Thoracic aorta (tissue), 2 donors: ENCODE results near the gene IBTK. TPM values are rescaled to one million over a fixed set of nuclear protein-coding genes. Genes with fewer than 3 reads are reported as not detected.

Experiments used
- ATAC-seq: fragments of 150-250 bp; one replicate; pipeline ENCODE4 v1.8.0; 2017; ENCODE audit warnings: low read depth; ENCODE audit not compliant: insufficient number of reproducible peaks, low FRiP score
- DNase-seq: peaks from one replicate; pipeline ENCODE4 v3.0.0-alpha.2; 2020; ENCODE audit warnings: low spot score
- H3K27ac ChIP-seq, 2 donors: fragments of 200-600 bp; sonication (generic); 1 replicate in 1 of 2; 2 replicates in 1 of 2; pipeline ENCODE4 v1.5.1; 2016; ENCODE audit warnings: mild to moderate bottlenecking in 2 of 2, moderate library complexity in 2 of 2
- H3K27me3 ChIP-seq: fragments of 200-600 bp; sonication (generic); replicated peaks from 2 replicates; pipeline ENCODE4 v1.6.0; 2016; ENCODE audit warnings: mild to moderate bottlenecking; ENCODE audit not compliant: insufficient read depth
- H3K36me3 ChIP-seq: fragments of 200-600 bp; sonication (generic); one replicate; pipeline ENCODE4 v1.5.1; 2016
- H3K4me1 ChIP-seq, 2 donors: fragments of 200-600 bp; sonication (generic); 1 replicate in 1 of 2; 2 replicates in 1 of 2; pipeline versions ENCODE4 v1.5.1 to v1.6.0; 2016; ENCODE audit warnings: low read depth in 2 of 2, mild to moderate bottlenecking in 1 of 2; ENCODE audit not compliant: control insufficient read depth in 1 of 2
- H3K4me3 ChIP-seq: fragments of 200-600 bp; sonication (generic); 2 replicates; pipeline ENCODE4 v1.5.1; 2016; ENCODE audit warnings: mild to moderate bottlenecking
- H3K9me3 ChIP-seq: fragments of 200-600 bp; sonication (generic); 2 replicates; pipeline ENCODE4 v1.5.1; 2016
- total RNA-seq, 2 donors: library from RNA; depleted of rRNA; stranded (reverse); fragments of >200 nt; gene quantifications; one replicate each; pipeline versions ENCODE4 v1.1.0 to v1.2.3, GENCODE V29; 2016
- TF ChIP-seq, protein P1 (sequence below): fragments of 200-600 bp; sonication (generic); IDR thresholded peaks from one replicate; pipeline ENCODE4 v1.5.1; 2019; ENCODE audit warnings: antibody characterized with exemption

IBTK gene
- total RNA-seq, 2 donors from 2014 or later, result 18.1 to 36.8 TPM

DNA sequence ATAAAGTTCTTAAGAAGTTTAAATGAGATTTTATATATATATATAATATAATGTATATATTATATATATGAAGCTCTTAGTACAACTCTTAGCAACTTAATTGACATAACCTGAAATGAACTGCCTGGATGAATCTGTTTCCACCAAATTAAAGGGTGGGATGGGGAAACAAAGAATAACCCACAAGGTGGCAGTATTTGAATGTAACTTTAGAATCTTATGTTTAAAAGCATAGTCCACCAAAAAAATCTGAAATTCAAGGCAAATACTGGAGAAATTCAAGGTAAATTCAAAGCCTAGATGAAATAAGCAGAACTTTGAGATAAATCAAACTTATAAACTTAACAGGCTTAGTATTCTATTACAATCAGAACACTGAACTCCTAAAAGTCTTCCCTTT, 4.4 kb upstream of the IBTK start:
- TF ChIP-seq, protein P1, sequence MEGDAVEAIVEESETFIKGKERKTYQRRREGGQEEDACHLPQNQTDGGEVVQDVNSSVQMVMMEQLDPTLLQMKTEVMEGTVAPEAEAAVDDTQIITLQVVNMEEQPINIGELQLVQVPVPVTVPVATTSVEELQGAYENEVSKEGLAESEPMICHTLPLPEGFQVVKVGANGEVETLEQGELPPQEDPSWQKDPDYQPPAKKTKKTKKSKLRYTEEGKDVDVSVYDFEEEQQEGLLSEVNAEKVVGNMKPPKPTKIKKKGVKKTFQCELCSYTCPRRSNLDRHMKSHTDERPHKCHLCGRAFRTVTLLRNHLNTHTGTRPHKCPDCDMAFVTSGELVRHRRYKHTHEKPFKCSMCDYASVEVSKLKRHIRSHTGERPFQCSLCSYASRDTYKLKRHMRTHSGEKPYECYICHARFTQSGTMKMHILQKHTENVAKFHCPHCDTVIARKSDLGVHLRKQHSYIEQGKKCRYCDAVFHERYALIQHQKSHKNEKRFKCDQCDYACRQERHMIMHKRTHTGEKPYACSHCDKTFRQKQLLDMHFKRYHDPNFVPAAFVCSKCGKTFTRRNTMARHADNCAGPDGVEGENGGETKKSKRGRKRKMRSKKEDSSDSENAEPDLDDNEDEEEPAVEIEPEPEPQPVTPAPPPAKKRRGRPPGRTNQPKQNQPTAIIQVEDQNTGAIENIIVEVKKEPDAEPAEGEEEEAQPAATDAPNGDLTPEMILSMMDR, result peak; percentile 45

DNA sequence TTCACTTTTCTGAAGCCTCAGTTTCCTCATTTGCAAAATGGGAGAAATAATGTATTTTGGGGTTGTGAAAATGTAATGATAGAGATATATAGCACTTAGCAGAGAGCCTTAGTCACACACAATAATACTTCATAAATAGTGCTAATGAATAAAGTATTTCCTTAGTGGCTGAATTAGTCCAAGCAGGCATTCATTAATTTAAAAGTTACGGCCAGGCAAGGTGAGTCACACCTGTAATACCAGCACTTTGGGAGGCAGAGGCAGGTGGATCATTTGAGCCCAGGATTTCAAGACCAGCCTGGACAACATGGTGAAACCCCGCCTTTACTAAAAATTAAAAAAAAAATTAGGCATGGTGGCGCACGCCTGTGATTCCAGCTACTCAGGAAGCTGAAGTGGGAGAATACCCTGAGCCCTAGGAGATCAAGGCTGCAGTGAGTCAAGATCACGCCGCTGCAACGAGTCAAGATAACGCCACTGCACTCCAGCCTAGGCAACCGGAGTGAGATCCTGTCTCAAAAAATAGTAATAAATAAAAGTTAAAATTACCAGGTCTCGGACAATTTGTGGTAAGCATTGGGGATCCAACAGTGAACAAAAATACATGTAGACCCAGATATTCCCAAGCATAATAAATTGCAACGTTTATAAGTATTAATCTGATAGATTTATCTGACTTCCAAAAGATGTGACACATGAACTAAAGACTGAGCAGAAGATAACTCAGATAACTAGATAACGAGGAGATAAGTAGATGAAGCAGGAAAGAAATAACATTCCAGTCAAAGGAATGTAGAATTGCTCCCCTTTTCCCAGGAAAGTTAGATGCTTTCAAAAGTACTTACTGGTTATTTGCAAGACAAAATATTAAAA, 2.1 kb upstream of the IBTK start:
- Histone ChIP-seq H3K27ac (no peak overlapping the region), H3K36me3 (no peaks in the 10 kb centered on the region)
- no peak for ATAC-seq

More for the DNA sequence above, 4.4 kb upstream of the IBTK start:
- no peaks in the 10 kb centered on the region for H3K9me3 ChIP-seq
- DNase-seq, result no peak
- no peaks in the 10 kb centered on the region for H3K36me3 ChIP-seq
- ATAC-seq, result no peak
- no peak overlapping the region for H3K27ac ChIP-seq
- H3K4me3 ChIP-seq, result no peak overlapping the region
- H3K4me1 ChIP-seq, result peaks cover 6 to 8% of the 10 kb centered on the region in 2 donors
- H3K27me3 ChIP-seq, result no peaks in the 10 kb centered on the region

DNA sequence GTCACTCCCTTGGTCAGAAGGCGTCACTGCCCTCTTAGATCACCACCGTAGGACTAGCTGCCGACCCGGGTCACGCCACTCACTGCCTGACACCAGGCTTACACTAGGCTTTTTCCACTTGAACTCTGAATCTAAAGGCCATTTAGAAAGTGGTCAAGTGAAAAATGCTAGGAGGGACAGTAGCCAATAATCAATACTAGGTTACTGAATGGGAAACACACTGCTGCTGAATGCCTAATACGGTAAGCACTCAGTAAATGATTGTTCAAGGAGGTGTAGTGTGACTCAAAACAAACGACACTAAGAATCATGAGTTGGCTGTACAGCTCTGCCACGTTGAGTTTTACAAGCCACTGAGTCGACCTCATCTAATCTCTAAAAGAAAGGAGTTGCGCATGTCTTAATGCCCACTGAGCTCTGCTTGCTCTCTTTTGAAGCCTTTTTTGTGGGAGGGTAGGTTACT, 760 bp upstream of the IBTK start:
- TF ChIP-seq, protein P1, result no peak
- peak; percentile 44 for ATAC-seq

More for the DNA sequence above, 2.1 kb upstream of the IBTK start:
- H3K9me3 ChIP-seq, result no peaks in the 10 kb centered on the region
- H3K4me1 ChIP-seq, result peaks cover 23 to 29% of the 10 kb centered on the region in 2 donors
- no peak for DNase-seq
- TF ChIP-seq, protein P1, result no peak
- no peaks in the 10 kb centered on the region for H3K27me3 ChIP-seq
- no peak overlapping the region for H3K4me3 ChIP-seq

DNA sequence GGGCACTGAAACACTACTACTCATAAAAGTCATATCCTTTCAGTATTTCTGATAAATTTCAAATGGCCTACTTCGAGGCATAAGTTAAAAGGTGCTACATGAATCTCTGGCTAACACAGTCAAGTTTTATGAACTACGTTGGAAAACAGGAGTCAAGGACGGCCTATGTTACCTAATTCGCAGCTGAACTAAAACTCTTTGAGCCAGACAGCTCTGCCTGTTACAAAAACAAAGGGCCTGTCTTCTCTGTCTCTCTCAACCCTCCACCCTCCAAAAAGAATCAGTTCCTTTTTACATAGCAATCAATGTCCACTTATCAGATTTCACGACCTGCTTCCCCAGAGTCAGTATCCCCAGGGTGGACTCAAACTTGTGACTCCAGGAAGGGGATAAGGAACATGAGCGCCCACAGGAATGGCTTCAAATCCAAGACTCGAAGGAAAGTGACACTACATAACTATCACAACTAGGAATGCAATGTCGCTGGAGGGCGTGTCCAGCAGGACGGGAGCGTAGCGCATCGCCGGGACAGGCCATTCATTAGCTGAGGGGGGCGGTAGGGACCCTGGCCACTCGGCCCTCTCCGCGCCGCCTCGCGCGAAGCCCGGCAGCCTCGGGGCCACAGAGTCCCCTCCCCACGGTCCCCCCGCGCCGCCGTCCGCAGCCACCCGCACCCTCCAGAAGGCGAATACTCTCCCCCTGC, 591 bp downstream of the IBTK start:
- Histone ChIP-seq H3K36me3 (no peaks in the 10 kb centered on the region), H3K9me3 (no peaks in the 10 kb centered on the region), H3K27me3 (no peaks in the 10 kb centered on the region), H3K4me3 (peak overlapping the region; percentile 86), H3K27ac (peak overlapping the region; percentile 88 to 90), H3K4me1 (peaks cover 33 to 36% of the 10 kb centered on the region in 2 donors)
- DNase-seq, result peak; percentile 21
- TF ChIP-seq, protein P1, result no peak
- ATAC-seq, result peak; percentile 35

More for the DNA sequence above, 760 bp upstream of the IBTK start:
- no peaks in the 10 kb centered on the region for H3K9me3 ChIP-seq
- peak overlapping the region; percentile 86 for H3K4me3 ChIP-seq
- no peaks in the 10 kb centered on the region for H3K27me3 ChIP-seq
- peaks cover 32 to 35% of the 10 kb centered on the region in 2 donors for H3K4me1 ChIP-seq
- H3K27ac ChIP-seq, result peak overlapping the region; percentile 88 to 90
- no peaks in the 10 kb centered on the region for H3K36me3 ChIP-seq
- no peak for DNase-seq

DNA sequence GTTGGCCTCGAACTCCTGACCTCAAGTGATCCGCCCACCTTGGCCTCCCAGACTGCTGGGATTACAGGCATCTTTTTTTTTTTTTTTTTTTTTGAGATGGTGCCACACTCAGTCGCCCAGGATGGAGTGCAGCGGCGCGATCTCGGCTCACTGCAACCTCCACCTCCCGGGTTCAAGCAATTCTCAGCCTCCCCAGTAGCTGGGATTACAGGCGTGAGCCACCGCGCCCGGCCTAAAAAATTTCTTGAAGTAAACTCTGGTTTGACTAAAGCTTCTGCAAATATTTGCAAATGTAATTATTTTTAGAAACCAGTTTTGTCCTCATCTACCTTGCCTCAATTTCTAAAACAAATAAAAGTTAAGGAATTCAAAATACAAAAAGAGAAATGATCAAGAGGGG, 1.2 kb downstream of the IBTK start:
- Histone ChIP-seq H3K9me3 (no peaks in the 10 kb centered on the region), H3K36me3 (no peaks in the 10 kb centered on the region), H3K27me3 (no peaks in the 10 kb centered on the region), H3K4me1 (peaks cover 33 to 36% of the 10 kb centered on the region in 2 donors), H3K27ac (peak overlapping the region; percentile 88 to 90), H3K4me3 (peak overlapping the region; percentile 86)
- ATAC-seq (no peak), DNase-seq (no peak)
- TF ChIP-seq, protein P1, result no peak
